Trophoblast cell (in vitro differentiated cells and primary cell): ENCODE results near the gene DHRSX.

Source experiments
- DNase-seq, 2 donors: peaks; one replicate each; pipeline ENCODE4 v3.0.0-alpha.2; 2016
- H2AFZ ChIP-seq: 2 replicates; pipeline ENCODE4 v1.6.1; 2013; ENCODE audit warnings: low read length, moderate library complexity, mild to moderate bottlenecking; ENCODE audit not compliant: insufficient read depth, poor library complexity
- H2AK5ac ChIP-seq: 2 replicates; pipeline ENCODE4 v1.6.1; 2013; ENCODE audit warnings: mild to moderate bottlenecking, low read length
- H2BK120ac ChIP-seq: 2 replicates; pipeline ENCODE4 v1.6.1; 2013; ENCODE audit warnings: low read length, mild to moderate bottlenecking, moderate library complexity; ENCODE audit not compliant: insufficient read depth, poor library complexity
- H2BK12ac ChIP-seq: 2 replicates; pipeline ENCODE4 v1.6.1; 2013; ENCODE audit warnings: mild to moderate bottlenecking, low read length, moderate library complexity
- H2BK5ac ChIP-seq: 2 replicates; pipeline ENCODE4 v1.6.1; 2013; ENCODE audit warnings: low read length, low read depth, moderate library complexity, mild to moderate bottlenecking; ENCODE audit not compliant: poor library complexity
- H3K14ac ChIP-seq: 2 replicates; pipeline ENCODE4 v1.6.1; 2013; ENCODE audit warnings: mild to moderate bottlenecking, low read length
- H3K18ac ChIP-seq: 2 replicates; pipeline ENCODE4 v1.6.1; 2013; ENCODE audit warnings: mild to moderate bottlenecking, low read length
- H3K23ac ChIP-seq: 2 replicates; pipeline ENCODE4 v1.6.1; 2013; ENCODE audit warnings: low read length
- H3K27ac ChIP-seq: 2 replicates; pipeline ENCODE4 v1.5.1; 2013; ENCODE audit warnings: low read depth, mild to moderate bottlenecking, inconsistent platforms, low read length, moderate library complexity
- H3K27me3 ChIP-seq: 2 replicates; pipeline ENCODE4 v1.6.1; 2013; ENCODE audit warnings: inconsistent platforms, mild to moderate bottlenecking, low read length, moderate library complexity; ENCODE audit not compliant: insufficient read depth
- H3K36me3 ChIP-seq, 2 experiments: 1 replicate in 1 of 2; 2 replicates in 1 of 2; pipeline ENCODE4 v1.6.1; 2013; ENCODE audit warnings: low read length in 2 of 2, mild to moderate bottlenecking in 2 of 2, moderate library complexity in 1 of 2; ENCODE audit not compliant: insufficient read depth in 2 of 2, control insufficient read depth in 1 of 2
- H3K4ac ChIP-seq: 2 replicates; pipeline ENCODE4 v1.6.1; 2013; ENCODE audit warnings: low read depth, mild to moderate bottlenecking, low read length, moderate library complexity
- H3K4me1 ChIP-seq, 2 experiments: 1 replicate in 1 of 2; 2 replicates in 1 of 2; pipeline ENCODE4 v1.6.1; 2013; ENCODE audit warnings: low read length in 2 of 2, mild to moderate bottlenecking in 2 of 2, moderate library complexity in 1 of 2; ENCODE audit not compliant: insufficient read depth in 2 of 2, control insufficient read depth in 1 of 2
- H3K4me2 ChIP-seq: 2 replicates; pipeline ENCODE4 v1.6.1; 2013; ENCODE audit warnings: inconsistent platforms, mild to moderate bottlenecking, low read length, moderate library complexity
- H3K4me3 ChIP-seq: 2 replicates; pipeline ENCODE4 v1.5.1; 2013; ENCODE audit warnings: mild to moderate bottlenecking, low read depth, low read length, inconsistent platforms
- H3K79me1 ChIP-seq: one replicate; pipeline ENCODE4 v1.6.1; 2013; ENCODE audit warnings: low read length
- H3K79me2 ChIP-seq: 2 replicates; pipeline ENCODE4 v1.6.1; 2013; ENCODE audit warnings: low read length, mild to moderate bottlenecking; ENCODE audit not compliant: control insufficient read depth, insufficient read depth, poor library complexity
- H3K9ac ChIP-seq: 2 replicates; pipeline ENCODE4 v1.6.1; 2013; ENCODE audit warnings: mild to moderate bottlenecking, low read length
- H3K9me3 ChIP-seq: 2 replicates; pipeline ENCODE4 v1.6.1; 2013; ENCODE audit warnings: low read depth, mild to moderate bottlenecking, control low read depth, inconsistent platforms, low read length; ENCODE audit not compliant: insufficient read depth
- H4K12ac ChIP-seq: 2 replicates; pipeline ENCODE4 v1.6.1; 2013; ENCODE audit warnings: low read depth, mild to moderate bottlenecking, low read length, moderate library complexity
- H4K8ac ChIP-seq: 2 replicates; pipeline ENCODE4 v1.6.1; 2013; ENCODE audit warnings: low read depth, mild to moderate bottlenecking, low read length, moderate library complexity
- H4K91ac ChIP-seq: one replicate; pipeline ENCODE4 v1.6.1; 2013; ENCODE audit warnings: low read depth, mild to moderate bottlenecking, low read length, moderate library complexity
- WGBS: extraction: QIAGEN DNeasy Blood & Tissue Kit; methylation state at CpG from one replicate; pipeline ENCODE4 v1.1.7; 2013; ENCODE audit warnings: missing lambda C conversion rate; ENCODE audit not compliant: insufficient read length, insufficient coverage; ENCODE audit errors: extremely low coverage; 5-methylcytosine and 5-hydroxymethylcytosine counted together

Gene DHRSX

GRCh38 chrX:2374086-2374485 is 126.7 kb downstream of the DHRSX start:
- Histone ChIP-seq H2BK5ac (no peak overlapping the region), H3K18ac (no peak overlapping the region), H3K9ac (no peak overlapping the region), H3K27ac (no peak overlapping the region), H2BK120ac (no peak overlapping the region), H3K36me3 (no peaks in the 10 kb centered on the region), H3K9me3 (peaks cover 3% of the 10 kb centered on the region), H3K23ac (no peak overlapping the region), H2BK12ac (no peak overlapping the region), H4K91ac (no peak overlapping the region), H4K8ac (no peak overlapping the region), H3K79me1 (no peaks in the 10 kb centered on the region), H3K4ac (no peak overlapping the region), H3K4me2 (no peak overlapping the region), H3K79me2 (no peaks in the 10 kb centered on the region), H3K14ac (no peak overlapping the region), H3K4me1 (no peaks in the 10 kb centered on the region), H3K4me3 (no peak overlapping the region), H3K27me3 (no peaks in the 10 kb centered on the region), H2AFZ (no peak overlapping the region), H2AK5ac (no peak overlapping the region), H4K12ac (no peak overlapping the region)
- no CpG with 5 or more reads among the region's 4 CpGs for WGBS
- peak in 1 of 2 donors; percentile 33 for DNase-seq

GRCh38 chrX:2373615-2374014 is 127.2 kb downstream of the DHRSX start:
- H3K4me3 ChIP-seq = no peak overlapping the region
- no CpG with 5 or more reads among the region's 8 CpGs for WGBS

GRCh38 chrX:2371026-2371711 is 129.6 kb downstream of the DHRSX start:
- no peak overlapping the region for H2BK120ac ChIP-seq
- no peak overlapping the region for H3K4me3 ChIP-seq
- H3K23ac ChIP-seq = no peak overlapping the region
- no peak overlapping the region for H2AFZ ChIP-seq
- H3K79me1 ChIP-seq = no peaks in the 10 kb centered on the region
- H2BK5ac ChIP-seq = no peak overlapping the region
- no peak overlapping the region for H3K4ac ChIP-seq
- H3K79me2 ChIP-seq = no peaks in the 10 kb centered on the region
- H3K36me3 ChIP-seq = no peaks in the 10 kb centered on the region
- H2BK12ac ChIP-seq = no peak overlapping the region
- H4K91ac ChIP-seq = no peak overlapping the region
- no peak overlapping the region for H3K9ac ChIP-seq
- no peaks in the 10 kb centered on the region for H3K9me3 ChIP-seq
- H3K27ac ChIP-seq = no peak overlapping the region
- H4K8ac ChIP-seq = no peak overlapping the region
- H3K4me1 ChIP-seq = no peaks in the 10 kb centered on the region
- H3K18ac ChIP-seq = no peak overlapping the region
- no peak overlapping the region for H3K14ac ChIP-seq
- no peak overlapping the region for H2AK5ac ChIP-seq
- WGBS = no CpG with 5 or more reads among the region's 20 CpGs
- DNase-seq = no peak
- H3K27me3 ChIP-seq = no peaks in the 10 kb centered on the region
- no peak overlapping the region for H3K4me2 ChIP-seq
- H4K12ac ChIP-seq = no peak overlapping the region

More at GRCh38 chrX:2373615-2374014, 127.2 kb downstream of the DHRSX start:
- H3K18ac ChIP-seq = no peak overlapping the region
- H2BK120ac ChIP-seq = no peak overlapping the region
- H4K12ac ChIP-seq = no peak overlapping the region
- H4K8ac ChIP-seq = no peak overlapping the region
- H3K23ac ChIP-seq = no peak overlapping the region
- H3K79me1 ChIP-seq = no peaks in the 10 kb centered on the region
- no peak overlapping the region for H2AFZ ChIP-seq
- H3K36me3 ChIP-seq = no peaks in the 10 kb centered on the region
- peaks cover 3% of the 10 kb centered on the region for H3K9me3 ChIP-seq
- no peak overlapping the region for H3K4ac ChIP-seq
- no peak overlapping the region for H4K91ac ChIP-seq
- H2BK12ac ChIP-seq = no peak overlapping the region
- DNase-seq = no peak
- no peak overlapping the region for H3K9ac ChIP-seq
- no peak overlapping the region for H2BK5ac ChIP-seq
- H3K4me2 ChIP-seq = no peak overlapping the region
- H2AK5ac ChIP-seq = no peak overlapping the region
- H3K14ac ChIP-seq = no peak overlapping the region
- H3K79me2 ChIP-seq = no peaks in the 10 kb centered on the region
- H3K27me3 ChIP-seq = no peaks in the 10 kb centered on the region
- H3K27ac ChIP-seq = no peak overlapping the region
- no peaks in the 10 kb centered on the region for H3K4me1 ChIP-seq

GRCh38 chrX:2370456-2370855 is 130.3 kb downstream of the DHRSX start:
- H3K79me2 ChIP-seq = no peaks in the 10 kb centered on the region

More at GRCh38 chrX:2370456-2370855, 130.3 kb downstream of the DHRSX start:
- Histone ChIP-seq H3K9ac (no peak overlapping the region), H4K12ac (no peak overlapping the region), H2BK12ac (no peak overlapping the region), H2AFZ (no peak overlapping the region), H3K27ac (no peak overlapping the region), H3K36me3 (no peaks in the 10 kb centered on the region), H3K79me1 (no peaks in the 10 kb centered on the region), H3K4me1 (no peaks in the 10 kb centered on the region), H3K9me3 (no peaks in the 10 kb centered on the region), H3K18ac (no peak overlapping the region), H3K4me3 (no peak overlapping the region), H3K4ac (no peak overlapping the region), H3K14ac (no peak overlapping the region), H4K91ac (no peak overlapping the region), H3K4me2 (no peak overlapping the region), H3K23ac (no peak overlapping the region), H2BK120ac (no peak overlapping the region), H4K8ac (no peak overlapping the region), H3K27me3 (no peaks in the 10 kb centered on the region), H2AK5ac (no peak overlapping the region), H2BK5ac (no peak overlapping the region)
- no CpG with 5 or more reads among the region's 8 CpGs for WGBS
- DNase-seq = peak; percentile 18 to 26
